ENCODE measurements around the gene TMEM272. TPM values are rescaled to one million over a fixed set of nuclear protein-coding genes. Genes with fewer than 3 reads are reported as not detected.

Gene TMEM272
- total and polyA plus RNA-seq, 8 donors: 0.03 to 0.37 TPM; not detected in 6

DNA sequence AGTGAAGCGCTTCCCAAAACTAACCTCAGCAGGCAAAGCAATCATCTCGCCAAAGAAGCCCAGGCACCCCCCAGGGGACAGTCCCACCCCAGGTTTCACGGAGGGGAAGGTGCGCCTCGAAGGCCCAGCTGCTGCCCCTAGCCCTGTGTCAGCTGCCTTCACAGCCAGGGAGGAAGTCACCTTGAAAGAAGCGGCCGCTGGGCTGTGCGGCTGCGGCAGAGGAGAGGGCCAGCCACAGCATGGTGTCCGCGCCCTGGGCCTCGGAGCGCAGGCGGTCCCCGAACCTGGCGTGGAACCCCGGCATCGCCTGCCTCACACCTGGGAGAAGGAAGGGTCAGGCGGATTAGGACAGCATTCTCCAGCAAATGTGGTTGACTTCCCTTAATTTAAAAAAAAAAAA lies 76.0 kb downstream of the TMEM272 start:
- intact Hi-C loops (cut with DNase I; ENCODE audit: low total_unique reads): no loop called here
- no peak for TF ChIP-seq POLR2A (IDR thresholded peaks at IDR 0.05)
- TF ChIP-seq EP300 (IDR thresholded peaks at IDR 0.05): no peak
- no peak for TF ChIP-seq POLR2AphosphoS5 (IDR thresholded peaks at IDR 0.05)
- no peak for TF ChIP-seq CTCF (IDR thresholded peaks at IDR 0.05)
- no peak overlapping the region for H3K4me3 ChIP-seq
- no peaks in the 10 kb centered on the region for H3K27me3 ChIP-seq
- no peak for DNase-seq
- 91 to 98% (median 96%) methylated on average over 15 to 19 of the region's 19 CpGs for WGBS, 5 donors
- H3K4me1 ChIP-seq: peaks cover 42 to 64% (median 50%) of the 10 kb centered on the region in 4 donors
- H3K9me3 ChIP-seq: no peaks in the 10 kb centered on the region
- H3K27ac ChIP-seq: peak overlapping the region in 4 of 5 donors; percentile 70 to 88 (median 82)
- H3K36me3 ChIP-seq: peaks cover 0 to 26% (median 22%) of the 10 kb centered on the region in 4 donors

DNA sequence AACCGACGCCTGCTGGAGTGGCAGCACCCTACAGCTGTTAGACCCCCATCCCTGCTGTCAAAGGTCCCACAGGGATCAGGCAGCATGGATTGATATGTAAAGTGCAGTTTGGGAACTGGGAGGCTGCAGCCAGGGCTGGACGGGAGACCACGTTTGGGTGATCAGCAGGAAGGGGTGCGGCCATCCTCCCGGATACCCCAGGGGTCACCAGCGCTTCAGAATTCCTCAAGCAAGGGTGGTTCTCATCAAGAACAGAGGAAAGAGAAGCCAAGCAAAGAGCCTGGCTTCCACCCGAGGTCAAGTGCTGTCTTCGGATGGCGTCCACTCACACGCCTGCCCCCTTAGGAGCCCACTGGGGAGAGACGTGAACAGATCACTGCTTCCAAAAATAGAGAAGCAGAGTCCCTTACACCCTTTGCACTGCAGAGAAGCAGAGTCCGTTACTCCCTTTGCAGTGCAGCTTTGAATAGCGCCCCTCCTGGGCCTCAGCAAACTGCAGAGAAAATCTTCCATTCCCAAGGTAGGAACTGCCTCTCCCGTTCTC lies 76.5 kb downstream of the TMEM272 start:
- intact Hi-C loops (cut with DNase I; ENCODE audit: low total_unique reads): no loop called here
- DNase-seq: no peak

DNA sequence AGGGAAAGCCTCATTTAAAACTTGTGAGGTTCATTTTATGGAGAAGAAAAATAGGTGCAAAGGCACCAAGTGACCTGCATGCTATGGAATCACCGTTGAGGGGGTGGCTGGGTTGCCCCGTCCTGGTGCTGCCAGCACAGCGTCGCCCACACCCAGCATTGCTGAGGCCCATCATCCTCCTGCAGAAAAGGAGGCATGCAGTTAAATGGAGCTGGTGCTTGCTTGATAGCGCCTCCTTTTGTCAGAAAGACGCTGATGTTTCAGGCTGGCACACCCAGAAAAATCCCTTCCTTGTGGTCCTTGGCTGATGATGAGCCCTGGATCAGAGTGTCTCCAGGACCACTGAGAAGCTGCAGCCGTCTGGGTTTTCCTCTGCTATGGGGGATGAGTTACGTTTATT lies 77.9 kb downstream of the TMEM272 start:
- no peak for DNase-seq
- H3K27me3 ChIP-seq: no peaks in the 10 kb centered on the region
- peaks cover 42 to 60% (median 50%) of the 10 kb centered on the region in 4 donors for H3K4me1 ChIP-seq
- peaks cover 0 to 32% (median 22%) of the 10 kb centered on the region in 4 donors for H3K36me3 ChIP-seq
- H3K9me3 ChIP-seq: no peaks in the 10 kb centered on the region
- H3K4me3 ChIP-seq: no peak overlapping the region
- intact Hi-C loops (cut with DNase I; ENCODE audit: low total_unique reads): no loop called here
- WGBS, 5 donors: 90 to 96% (median 92%) methylated on average over 8 of the region's 8 CpGs
- TF ChIP-seq POLR2AphosphoS5 (IDR thresholded peaks at IDR 0.05): no peak
- TF ChIP-seq EP300 (IDR thresholded peaks at IDR 0.05): no peak
- no peak for TF ChIP-seq POLR2A (IDR thresholded peaks at IDR 0.05)
- TF ChIP-seq CTCF (IDR thresholded peaks at IDR 0.05): no peak
- H3K27ac ChIP-seq: no peak overlapping the region

More for the DNA sequence above, 76.5 kb downstream of the TMEM272 start:
- Histone ChIP-seq H3K27me3 (no peaks in the 10 kb centered on the region), H3K9me3 (no peaks in the 10 kb centered on the region), H3K4me3 (no peak overlapping the region), H3K27ac (peak overlapping the region in 3 of 5 donors; percentile 70 to 88 (median 85)), H3K4me1 (peaks cover 43 to 69% (median 54%) of the 10 kb centered on the region in 4 donors), H3K36me3 (peaks cover 0 to 26% (median 18%) of the 10 kb centered on the region in 4 donors)
- 86 to 95% (median 91%) methylated on average over 15 of the region's 15 CpGs for WGBS, 5 donors
- TF ChIP-seq POLR2AphosphoS5 (IDR thresholded peaks at IDR 0.05): no peak

DNA sequence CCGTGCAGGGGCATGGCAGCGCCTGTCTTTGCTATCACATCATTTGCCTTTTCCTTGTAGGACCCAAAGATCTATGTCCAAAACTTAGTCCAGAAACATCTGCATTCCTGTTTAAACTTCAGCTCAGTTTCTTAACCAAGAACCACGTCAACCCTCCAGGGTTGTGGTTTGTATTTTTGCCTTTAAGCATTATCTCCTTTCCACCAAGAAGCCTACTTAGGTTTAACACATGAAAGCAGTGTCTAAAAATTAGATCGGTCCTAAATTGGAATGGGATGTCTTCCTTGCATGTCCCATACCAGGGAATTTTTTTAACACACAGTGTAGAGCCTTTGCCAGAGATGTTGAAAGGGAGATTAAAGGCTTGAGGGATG lies 79.8 kb downstream of the TMEM272 start:
- H3K4me1 ChIP-seq: peaks cover 24 to 41% (median 32%) of the 10 kb centered on the region in 4 donors
- H3K9me3 ChIP-seq: no peaks in the 10 kb centered on the region
- no peak for TF ChIP-seq CTCF (IDR thresholded peaks at IDR 0.05)
- TF ChIP-seq POLR2AphosphoS5 (IDR thresholded peaks at IDR 0.05): no peak
- no peak for TF ChIP-seq EP300 (IDR thresholded peaks at IDR 0.05)
- TF ChIP-seq POLR2A (IDR thresholded peaks at IDR 0.05): no peak
- intact Hi-C loops (cut with DNase I; ENCODE audit: low total_unique reads): no loop called here
- H3K27ac ChIP-seq: peak overlapping the region; percentile 46 to 86 (median 77)
- H3K36me3 ChIP-seq: peaks cover 0 to 46% (median 36%) of the 10 kb centered on the region in 4 donors
- 56 to 69% (median 66%) methylated on average over 4 of the region's 4 CpGs for WGBS, 5 donors
- H3K27me3 ChIP-seq: no peaks in the 10 kb centered on the region
- H3K4me3 ChIP-seq: no peak overlapping the region
- DNase-seq: no peak

Data from stomach (tissue), 9 donors.